ENCODE measurements around the gene CR1L.
A peak's percentile ranks its signal among the peaks of the same experiment; 100 is the strongest.
"Not testable (repeated sequence)": the region's sequence is repeated elsewhere in the genome, so short reads cannot be mapped to it uniquely, and the experiment has no call there.

CR1L gene

GRCh38 chr1:207646171-207646570, 1.2 kb downstream of the CR1L start:
- no peak for DNase-seq (ENCODE audit: low read depth)

- no peak for DNase-seq (ENCODE audit: low read depth)
Observed at GRCh38 chr1:207646944-207647579, 2.1 kb downstream of the CR1L start.

GRCh38 chr1:207647671-207648333, 2.9 kb downstream of the CR1L start:
- DNase-seq (ENCODE audit: low read depth): no peak

GRCh38 chr1:207648334-207649209, 3.6 kb downstream of the CR1L start:
- DNase-seq (ENCODE audit: low read depth): no peak

GRCh38 chr1:207649210-207649753, 4.3 kb downstream of the CR1L start:
- DNase-seq (ENCODE audit: low read depth): no peak

- no peak for DNase-seq (ENCODE audit: low read depth)
Observed at GRCh38 chr1:207649865-207650580, 5.1 kb downstream of the CR1L start.

GRCh38 chr1:207651583-207651982, 6.7 kb downstream of the CR1L start:
- DNase-seq (ENCODE audit: low read depth): no peak

- DNase-seq (ENCODE audit: low read depth): no peak
Observed at GRCh38 chr1:207654320-207654719, 9.4 kb downstream of the CR1L start.

- no peak for DNase-seq (ENCODE audit: low read depth)
Observed at GRCh38 chr1:207658408-207658807, 13.5 kb downstream of the CR1L start.

- DNase-seq (ENCODE audit: low read depth): no peak
Observed at GRCh38 chr1:207658904-207659485, 14.1 kb downstream of the CR1L start.

- no peak for DNase-seq (ENCODE audit: low read depth)
Observed at GRCh38 chr1:207659545-207660153, 14.7 kb downstream of the CR1L start.

- DNase-seq (ENCODE audit: low read depth): not testable (repeated sequence)
Observed at GRCh38 chr1:207661420-207661819, 16.5 kb downstream of the CR1L start.

GRCh38 chr1:207666342-207666741, 21.4 kb downstream of the CR1L start:
- DNase-seq (ENCODE audit: low read depth): no peak

GRCh38 chr1:207669528-207670009, 24.6 kb downstream of the CR1L start:
- no peak for DNase-seq (ENCODE audit: low read depth)

GRCh38 chr1:207670192-207670591, 25.3 kb downstream of the CR1L start:
- DNase-seq (ENCODE audit: low read depth): no peak

GRCh38 chr1:207670997-207671396, 26.1 kb downstream of the CR1L start:
- no peak for DNase-seq (ENCODE audit: low read depth)

- peak; percentile 30 for DNase-seq (ENCODE audit: low read depth)
Observed at GRCh38 chr1:207672522-207673130, 27.7 kb downstream of the CR1L start.

- DNase-seq (ENCODE audit: low read depth): no peak
Observed at GRCh38 chr1:207673399-207673798, 28.5 kb downstream of the CR1L start.

GRCh38 chr1:207676153-207676552, 31.2 kb downstream of the CR1L start:
- DNase-seq (ENCODE audit: low read depth): no peak

GRCh38 chr1:207680590-207681388, 35.9 kb downstream of the CR1L start:
- DNase-seq (ENCODE audit: low read depth): peak; percentile 4

All from fibroblast of the conjunctiva (primary cell).